Adrenal gland (tissue), 12 donors: ENCODE measurements around the gene PEAK1. TPM values are rescaled to one million over a fixed set of nuclear protein-coding genes. Genes with fewer than 3 reads are reported as not detected.

ENCODE experiments used
- DNase-seq, 7 donors: peaks; one replicate each; pipeline ENCODE4 v3.0.0-alpha.2; 2019 to 2020
- H3K27ac ChIP-seq, 5 donors: fragments of 200-600 bp; sonication (generic) in 4 of 5; 1 replicate in 3 of 5; 2 replicates in 2 of 5; pipeline versions ENCODE4 v1.5.1 to v1.8.0; 2016 to 2020; ENCODE audit warnings: mild to moderate bottlenecking in 1 of 5
- H3K27me3 ChIP-seq: fragments of 200-600 bp; 2 replicates; pipeline ENCODE4 v1.8.0; 2021
- H3K36me3 ChIP-seq, 2 donors: fragments of 200-600 bp; replicated peaks in 1 of 2; 1 replicate in 1 of 2; 2 replicates in 1 of 2; pipeline versions ENCODE4 v1.5.1 to v1.8.0; 2018 to 2022
- H3K4me1 ChIP-seq, 2 donors: fragments of 200-600 bp; replicated peaks in 1 of 2; 1 replicate in 1 of 2; 2 replicates in 1 of 2; pipeline versions ENCODE4 v1.5.1 to v1.8.0; 2018 to 2021
- H3K4me3 ChIP-seq, 4 donors: fragments of 200-600 bp; sonication (generic) in 3 of 4; one replicate each; pipeline ENCODE4 v1.5.1; 2016 to 2018
- H3K9me3 ChIP-seq, 3 donors: fragments of 200-600 bp; sonication (generic) in 1 of 3; replicated peaks in 1 of 3; 1 replicate in 2 of 3; 2 replicates in 1 of 3; pipeline versions ENCODE4 v1.5.1 to v1.8.0; 2016 to 2021
- POLR2A ChIP-seq, 2 donors: fragments of 450-650 bp; IDR thresholded peaks; one replicate each; pipeline ENCODE4 v1.6.1; 2017; ENCODE audit warnings: antibody characterized with exemption in 2 of 2, mild to moderate bottlenecking in 2 of 2, moderate library complexity in 1 of 2
- WGBS, 4 donors: extraction: QIAGEN DNeasy Blood & Tissue Kit in 2 of 4; methylation state at CpG; one replicate each; pipeline versions ENCODE4 v1.1.5 to v1.1.7; 2013 to 2017; 5-methylcytosine and 5-hydroxymethylcytosine counted together
- intact Hi-C, 2 donors: fragments of 100-400 bp; cut with DNase I; formaldehyde crosslinking; loops; one replicate each; pipeline versions ENCODE4 v1.14.1 to v1.15.0; 2022 to 2023
- polyA plus RNA-seq, 3 donors: library from polyadenylated mRNA; stranded (reverse); fragments of 200-250 nt in 2 of 3; fragments of 350-450 nt in 1 of 3; fragmentation: Illumina TruSeq in 1 of 3; extraction: RNeasy Lipid Tissue Mini Kit (QIAGEN cat#74804) in 1 of 3; gene quantifications; one replicate each; pipeline ENCODE4 v1.2.3, GENCODE V29; 2013 to 2014
- total RNA-seq, 9 donors: library from RNA; depleted of rRNA in 4 of 9; stranded (reverse); fragments of >200 nt in 4 of 9; fragments of 120-200 nt in 1 of 9; fragmentation: NEBNext Ultra II Directional in 1 of 9; extraction: Animal tissue kit (Norgen Biotek cat#: 25700) in 1 of 9; gene quantifications; one replicate each; pipeline versions ENCODE4 v1.1.0 to v1.2.4, GENCODE V29; 2013 to 2023
- TF ChIP-seq, protein P1 (sequence below), 6 experiments: fragments of 450-650 bp in 4 of 6; fragments of 200-600 bp in 2 of 6; sonication (generic) in 1 of 6; IDR thresholded peaks; 1 replicate in 5 of 6; 2 replicates in 1 of 6; pipeline versions ENCODE4 v1.5.1 to v1.8.0; 2016 to 2021; ENCODE audit warnings: antibody characterized with exemption in 6 of 6, mild to moderate bottlenecking in 2 of 6, moderate library complexity in 1 of 6
- donor health status: healthy with polysubstance abuse.
- donor health status: Bipolar disorder and iron deficiency.
- donor health status: DM: yes; HTN: yes; CAD: no.
- donor health status: DM: no; HTN: no; CAD: no.
- donor health status: DM: no; HTN: no; CAD: no.
- donor health status: DM: yes; HTN: yes; CAD: no.

PEAK1 gene
- total and polyA plus RNA-seq, 12 donors = 3.1 to 68.4 (median 26.4) TPM

DNA sequence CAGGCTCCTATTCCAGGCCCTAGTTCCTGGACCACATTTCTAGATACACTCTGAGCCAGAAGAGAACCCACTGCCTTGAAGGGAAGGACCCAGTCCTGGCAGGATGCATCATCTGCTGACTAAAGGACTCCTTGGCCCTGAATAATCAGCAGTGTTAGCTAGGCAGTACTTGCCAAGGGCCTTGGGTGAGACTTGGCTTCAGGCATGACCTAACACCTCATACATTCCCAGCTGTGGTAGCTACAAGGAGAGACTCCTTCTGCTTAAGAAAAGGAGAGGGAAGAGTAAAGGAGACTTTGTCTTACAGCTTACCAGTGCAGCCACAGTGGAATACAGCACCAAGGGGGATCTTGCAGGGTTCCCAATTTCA, 26.4 kb downstream of the PEAK1 start:
- Histone ChIP-seq H3K36me3 (no peaks in the 10 kb centered on the region), H3K27ac (no peak overlapping the region), H3K27me3 (no peaks in the 10 kb centered on the region), H3K4me1 (peaks cover 4 to 18% of the 10 kb centered on the region in 2 donors), H3K9me3 (peaks cover 0 to 12% (median 5%) of the 10 kb centered on the region in 3 donors), H3K4me3 (no peak overlapping the region)
- TF ChIP-seq, protein P1, sequence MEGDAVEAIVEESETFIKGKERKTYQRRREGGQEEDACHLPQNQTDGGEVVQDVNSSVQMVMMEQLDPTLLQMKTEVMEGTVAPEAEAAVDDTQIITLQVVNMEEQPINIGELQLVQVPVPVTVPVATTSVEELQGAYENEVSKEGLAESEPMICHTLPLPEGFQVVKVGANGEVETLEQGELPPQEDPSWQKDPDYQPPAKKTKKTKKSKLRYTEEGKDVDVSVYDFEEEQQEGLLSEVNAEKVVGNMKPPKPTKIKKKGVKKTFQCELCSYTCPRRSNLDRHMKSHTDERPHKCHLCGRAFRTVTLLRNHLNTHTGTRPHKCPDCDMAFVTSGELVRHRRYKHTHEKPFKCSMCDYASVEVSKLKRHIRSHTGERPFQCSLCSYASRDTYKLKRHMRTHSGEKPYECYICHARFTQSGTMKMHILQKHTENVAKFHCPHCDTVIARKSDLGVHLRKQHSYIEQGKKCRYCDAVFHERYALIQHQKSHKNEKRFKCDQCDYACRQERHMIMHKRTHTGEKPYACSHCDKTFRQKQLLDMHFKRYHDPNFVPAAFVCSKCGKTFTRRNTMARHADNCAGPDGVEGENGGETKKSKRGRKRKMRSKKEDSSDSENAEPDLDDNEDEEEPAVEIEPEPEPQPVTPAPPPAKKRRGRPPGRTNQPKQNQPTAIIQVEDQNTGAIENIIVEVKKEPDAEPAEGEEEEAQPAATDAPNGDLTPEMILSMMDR (IDR thresholded peaks at IDR 0.05) = no peak
- no peak for TF ChIP-seq POLR2A (IDR thresholded peaks at IDR 0.05)
- DNase-seq = no peak
- intact Hi-C loops = no loop called here

DNA sequence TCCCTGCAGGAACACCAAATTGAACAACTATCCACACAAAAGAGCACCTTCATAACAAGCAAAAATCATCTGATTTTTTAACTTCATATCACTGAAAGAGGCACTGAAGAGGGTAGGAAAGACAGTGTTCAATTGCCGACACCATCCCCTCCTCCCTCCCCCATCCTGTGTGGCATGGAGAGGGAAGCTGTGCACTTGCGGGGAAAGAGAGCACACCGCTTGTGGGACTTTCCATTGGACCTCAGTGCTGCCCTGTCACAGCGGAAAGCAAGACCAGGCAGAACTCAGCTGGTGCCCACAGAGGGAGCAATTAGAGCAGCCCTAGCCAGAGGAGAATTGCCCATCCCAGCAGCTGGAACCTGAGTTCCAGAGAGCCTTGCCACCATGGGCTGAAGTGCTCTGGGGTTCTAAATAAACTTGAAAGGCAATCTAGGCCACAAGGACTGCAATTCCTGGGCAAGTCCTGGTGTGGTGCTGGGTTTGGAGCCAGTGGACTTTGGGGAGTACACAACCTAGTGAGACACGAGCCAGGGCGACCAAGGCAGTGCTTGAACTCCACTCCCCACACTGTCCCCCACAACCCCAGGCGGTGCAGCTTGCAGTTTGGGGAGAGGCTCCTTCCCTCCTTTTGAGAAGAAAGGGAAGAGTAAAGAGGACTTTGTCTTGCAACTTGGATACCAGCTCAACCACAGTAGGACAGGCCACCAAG, 27.0 kb downstream of the PEAK1 start:
- intact Hi-C loops = no loop called here
- TF ChIP-seq, protein P1 (IDR thresholded peaks at IDR 0.05) = no peak
- TF ChIP-seq POLR2A (IDR thresholded peaks at IDR 0.05) = no peak
- Histone ChIP-seq H3K4me3 (no peak overlapping the region), H3K36me3 (no peaks in the 10 kb centered on the region), H3K9me3 (peaks cover 0 to 7% (median 5%) of the 10 kb centered on the region in 3 donors), H3K27me3 (no peaks in the 10 kb centered on the region), H3K4me1 (peaks cover 4 to 18% of the 10 kb centered on the region in 2 donors), H3K27ac (no peak overlapping the region)
- no peak for DNase-seq
- 97 to 100% (median 99%) methylated on average over 6 to 7 of the region's 7 CpGs for WGBS, 4 donors

DNA sequence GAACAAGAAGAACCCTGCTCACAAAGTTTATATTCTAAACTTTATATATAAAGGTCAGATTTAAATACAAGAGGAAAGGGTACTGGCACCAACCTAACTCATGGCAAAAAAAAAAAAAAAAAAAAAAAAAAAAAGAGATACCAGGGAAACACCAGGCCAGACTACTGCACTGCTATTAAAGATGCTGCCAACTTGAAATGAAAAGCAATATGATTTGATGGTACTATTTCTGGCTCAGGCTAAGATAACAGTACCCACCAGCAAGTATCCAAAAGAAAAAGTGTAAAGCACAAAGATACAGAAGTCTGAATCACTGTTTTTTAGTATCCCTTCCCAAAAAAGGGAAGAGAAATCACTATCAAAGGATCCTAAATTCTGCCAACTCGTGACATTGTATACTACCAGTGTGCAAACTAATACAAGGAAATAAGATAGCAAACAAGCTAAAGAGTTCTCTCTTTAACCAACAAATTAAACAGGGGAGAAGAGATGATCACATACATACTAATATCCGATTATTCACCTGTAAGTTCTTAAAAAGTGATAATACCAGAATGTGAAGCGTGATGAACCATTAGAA, 28.4 kb downstream of the PEAK1 start:
- no peaks in the 10 kb centered on the region for H3K36me3 ChIP-seq
- peaks cover 4 to 18% of the 10 kb centered on the region in 2 donors for H3K4me1 ChIP-seq
- no peak overlapping the region for H3K27ac ChIP-seq
- WGBS, 4 donors = 86 to 92% (median 91%) methylated on average over 3 of the region's 3 CpGs
- no peak overlapping the region for H3K4me3 ChIP-seq
- no peak for DNase-seq
- no peaks in the 10 kb centered on the region for H3K27me3 ChIP-seq
- H3K9me3 ChIP-seq = peaks cover 0 to 6% (median 5%) of the 10 kb centered on the region in 3 donors
- TF ChIP-seq POLR2A (IDR thresholded peaks at IDR 0.05) = no peak
- TF ChIP-seq, protein P1 (IDR thresholded peaks at IDR 0.05) = no peak
- intact Hi-C loops = no loop called here

DNA sequence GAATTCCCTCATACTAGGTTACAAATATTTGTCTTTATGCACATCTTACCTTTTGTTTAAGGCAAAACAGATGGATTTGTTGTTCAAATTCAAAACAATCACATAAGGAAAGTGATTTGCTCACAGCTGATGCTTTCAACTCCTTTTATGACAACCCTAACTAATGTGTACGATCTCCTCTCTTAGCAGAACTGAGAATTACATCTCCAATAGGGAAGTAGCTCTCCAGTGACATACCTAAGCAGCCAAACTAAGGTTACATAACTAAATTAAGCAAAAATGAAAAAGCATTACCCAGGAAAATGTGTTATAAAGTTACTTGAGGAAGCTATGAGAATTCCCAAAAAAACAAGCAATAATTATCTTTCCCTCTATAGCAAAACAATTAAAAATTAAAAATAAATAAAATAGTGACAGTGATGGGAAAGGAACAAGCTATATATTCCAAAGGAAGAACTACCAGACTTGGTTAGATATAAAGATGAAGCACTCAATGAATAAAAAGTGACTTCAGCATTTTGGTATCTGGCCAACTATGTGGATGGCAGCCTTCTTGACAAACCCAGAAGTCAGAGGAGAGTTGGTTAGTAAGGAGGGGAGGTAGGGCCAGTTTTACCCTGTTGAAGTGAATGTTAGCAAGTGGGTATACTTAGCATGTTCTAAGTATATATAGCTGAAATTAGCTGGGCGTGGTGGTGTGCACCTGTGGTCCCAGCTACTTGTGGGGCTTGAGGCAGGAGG, 32.4 kb downstream of the PEAK1 start:
- no peak for DNase-seq
- Histone ChIP-seq H3K4me3 (no peak overlapping the region), H3K36me3 (no peaks in the 10 kb centered on the region), H3K27me3 (no peaks in the 10 kb centered on the region), H3K27ac (no peak overlapping the region), H3K4me1 (peaks cover 4 to 24% of the 10 kb centered on the region in 2 donors), H3K9me3 (no peaks in the 10 kb centered on the region)
- intact Hi-C loops = no loop called here
- TF ChIP-seq, protein P1 (IDR thresholded peaks at IDR 0.05) = no peak
- TF ChIP-seq POLR2A (IDR thresholded peaks at IDR 0.05) = no peak
- WGBS, 4 donors = 88 to 95% (median 90%) methylated on average over 2 of the region's 2 CpGs
